IPS-20b (cell line): ENCODE results near the gene CACHD1.

Experiments used
- H3K27ac ChIP-seq: one replicate; pipeline ENCODE4 v1.5.1; 2013; ENCODE audit warnings: low read length
- H3K27me3 ChIP-seq: 2 replicates; pipeline ENCODE4 v1.6.1; 2013; ENCODE audit warnings: mild to moderate bottlenecking, low read length, inconsistent platforms; ENCODE audit not compliant: insufficient read depth
- H3K36me3 ChIP-seq: 2 replicates; pipeline ENCODE4 v1.6.1; 2013; ENCODE audit warnings: low read depth, mild to moderate bottlenecking, inconsistent platforms, low read length, moderate library complexity; ENCODE audit not compliant: insufficient read depth
- H3K4me1 ChIP-seq: 2 replicates; pipeline ENCODE4 v1.6.1; 2013; ENCODE audit warnings: mild to moderate bottlenecking, control low read depth, inconsistent platforms, low read length, moderate library complexity; ENCODE audit not compliant: insufficient read depth
- H3K4me3 ChIP-seq: 2 replicates; pipeline ENCODE4 v1.5.1; 2013; ENCODE audit warnings: mild to moderate bottlenecking, low read length, inconsistent platforms
- H3K9ac ChIP-seq: 2 replicates; pipeline ENCODE4 v1.6.1; 2013; ENCODE audit warnings: low read depth, mild to moderate bottlenecking, inconsistent platforms, low read length, moderate library complexity
- H3K9me3 ChIP-seq: 2 replicates; pipeline ENCODE4 v1.6.1; 2013; ENCODE audit warnings: mild to moderate bottlenecking, low read depth, low read length, inconsistent platforms; ENCODE audit not compliant: insufficient read depth

Gene CACHD1

DNA sequence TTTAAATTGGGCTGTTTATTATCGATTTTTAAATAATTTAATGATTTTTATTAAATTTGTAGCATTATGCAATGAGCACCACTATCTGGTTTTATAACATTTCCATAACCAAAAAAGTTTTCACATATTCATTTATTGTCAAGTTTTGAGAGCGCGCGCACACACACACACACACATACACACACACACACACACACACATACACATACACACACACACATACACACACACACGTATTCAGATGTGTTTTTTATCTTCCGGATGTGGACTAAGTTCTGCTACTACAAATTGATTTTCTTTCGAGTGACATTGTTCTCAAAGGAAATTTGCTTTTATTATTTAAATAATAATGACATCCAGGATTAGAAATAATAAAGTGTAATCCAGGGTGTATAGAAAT is 16.3 kb downstream of the CACHD1 start:
- no peak overlapping the region for H3K9ac ChIP-seq
- no peak overlapping the region for H3K27ac ChIP-seq
- H3K9me3 ChIP-seq = no peaks in the 10 kb centered on the region
- no peaks in the 10 kb centered on the region for H3K36me3 ChIP-seq
- no peak overlapping the region for H3K4me3 ChIP-seq
- H3K4me1 ChIP-seq = peaks cover 45% of the 10 kb centered on the region; the same call in 1 of the 2 replicates
- H3K27me3 ChIP-seq = no peaks in the 10 kb centered on the region

GRCh38 chr1:64487061-64487460 is 17.1 kb downstream of the CACHD1 start:
- Histone ChIP-seq H3K27ac (no peak overlapping the region), H3K36me3 (no peaks in the 10 kb centered on the region), H3K4me3 (no peak overlapping the region), H3K9ac (no peak overlapping the region), H3K9me3 (no peaks in the 10 kb centered on the region), H3K4me1 (peaks cover 45% of the 10 kb centered on the region; the same call in 1 of the 2 replicates), H3K27me3 (no peaks in the 10 kb centered on the region)

- H3K36me3 ChIP-seq = no peaks in the 10 kb centered on the region
- no peaks in the 10 kb centered on the region for H3K9me3 ChIP-seq
- no peak overlapping the region for H3K27ac ChIP-seq
- no peak overlapping the region for H3K9ac ChIP-seq
- no peak overlapping the region for H3K4me3 ChIP-seq
- no peaks in the 10 kb centered on the region for H3K27me3 ChIP-seq
- peaks cover 57% of the 10 kb centered on the region; the same call in 1 of the 2 replicates for H3K4me1 ChIP-seq
Measured at GRCh38 chr1:64488862-64489261, 18.9 kb downstream of the CACHD1 start.

DNA sequence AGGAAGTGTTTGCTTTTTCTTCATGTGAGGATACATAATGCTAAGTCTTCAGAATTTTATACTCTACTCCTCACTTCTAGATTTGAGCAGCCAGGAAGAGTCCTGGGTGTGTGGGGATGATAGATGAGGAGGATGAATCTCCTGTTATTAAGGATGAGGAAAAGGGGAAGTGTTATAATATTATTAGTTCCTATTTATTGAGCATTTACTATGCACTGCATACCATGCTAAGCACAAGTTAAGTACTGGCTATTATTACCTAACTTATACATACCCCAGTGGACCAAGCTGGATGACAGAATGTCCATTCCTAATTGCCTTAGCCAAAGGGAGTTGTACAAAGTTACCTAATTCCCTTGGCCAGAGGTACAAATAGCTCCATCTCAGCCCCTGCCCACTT is 19.8 kb downstream of the CACHD1 start:
- Histone ChIP-seq H3K36me3 (no peaks in the 10 kb centered on the region), H3K27ac (no peak overlapping the region), H3K9me3 (no peaks in the 10 kb centered on the region), H3K9ac (peak overlapping the region; percentile 7; the same call in 1 of the 2 replicates), H3K27me3 (no peaks in the 10 kb centered on the region), H3K4me1 (peaks cover 63% of the 10 kb centered on the region), H3K4me3 (no peak overlapping the region)

GRCh38 chr1:64490213-64490818 is 20.4 kb downstream of the CACHD1 start:
- Histone ChIP-seq H3K27ac (peak overlapping the region; percentile 2), H3K9ac (peak overlapping the region; percentile 28; the same call in 1 of the 2 replicates), H3K4me1 (peaks cover 69% of the 10 kb centered on the region), H3K36me3 (no peaks in the 10 kb centered on the region), H3K4me3 (no peak overlapping the region), H3K27me3 (no peaks in the 10 kb centered on the region), H3K9me3 (no peaks in the 10 kb centered on the region)

GRCh38 chr1:64492424-64492823 is 22.5 kb downstream of the CACHD1 start:
- no peaks in the 10 kb centered on the region for H3K27me3 ChIP-seq
- peaks cover 78% of the 10 kb centered on the region for H3K4me1 ChIP-seq

GRCh38 chr1:64493831-64494230 is 23.9 kb downstream of the CACHD1 start:
- H3K9ac ChIP-seq = peak overlapping the region; percentile 55; the same call in 1 of the 2 replicates
- H3K4me3 ChIP-seq = peak overlapping the region; percentile 56
- 0 out of 2 replicates have a peak, but pooled peaks cover 4% of the 10 kb centered on the region for H3K36me3 ChIP-seq
- H3K27me3 ChIP-seq = no peaks in the 10 kb centered on the region
- no peaks in the 10 kb centered on the region for H3K9me3 ChIP-seq
- no peak overlapping the region for H3K27ac ChIP-seq
- H3K4me1 ChIP-seq = peaks cover 75% of the 10 kb centered on the region

More at GRCh38 chr1:64492424-64492823, 22.5 kb downstream of the CACHD1 start:
- Histone ChIP-seq H3K4me3 (no peak overlapping the region), H3K36me3 (no peaks in the 10 kb centered on the region), H3K27ac (no peak overlapping the region), H3K9ac (no peak overlapping the region), H3K9me3 (no peaks in the 10 kb centered on the region)

GRCh38 chr1:64494659-64495058 is 24.7 kb downstream of the CACHD1 start:
- peaks cover 67% of the 10 kb centered on the region for H3K4me1 ChIP-seq
- 0 out of 2 replicates have a peak, but pooled peaks cover 7% of the 10 kb centered on the region for H3K36me3 ChIP-seq
- peak overlapping the region; percentile 56 for H3K4me3 ChIP-seq
- H3K9me3 ChIP-seq = no peaks in the 10 kb centered on the region
- H3K27ac ChIP-seq = peak overlapping the region; percentile 35
- peak overlapping the region; percentile 55 for H3K9ac ChIP-seq
- H3K27me3 ChIP-seq = no peaks in the 10 kb centered on the region

DNA sequence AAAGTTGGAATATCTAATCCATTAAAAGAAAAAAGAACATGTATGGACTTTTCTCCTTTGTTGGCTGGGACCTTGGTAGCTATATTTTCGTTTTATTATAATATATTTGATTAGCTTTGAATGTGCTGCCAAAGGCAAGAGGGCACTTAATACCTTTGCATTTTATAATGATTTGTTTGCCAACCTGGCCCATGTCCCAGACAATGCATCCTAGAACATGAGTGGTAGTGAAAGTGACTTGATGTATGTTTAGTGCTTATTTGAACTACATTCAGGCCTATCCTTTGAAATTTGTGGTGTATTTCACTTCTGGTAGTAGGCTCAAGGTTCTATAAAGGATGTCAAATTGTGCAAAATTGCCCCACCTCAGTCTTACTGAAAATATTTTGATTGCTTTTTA is 25.9 kb downstream of the CACHD1 start:
- Histone ChIP-seq H3K4me1 (peaks cover 56% of the 10 kb centered on the region), H3K27ac (no peak overlapping the region), H3K4me3 (0 out of 2 replicates have a peak overlapping the region, but pooled peaks have one; percentile 41), H3K36me3 (0 out of 2 replicates have a peak, but pooled peaks cover 7% of the 10 kb centered on the region), H3K27me3 (no peaks in the 10 kb centered on the region), H3K9me3 (no peaks in the 10 kb centered on the region), H3K9ac (no peak overlapping the region; the same call in 1 of the 2 replicates)

- H3K9ac ChIP-seq = peak overlapping the region; percentile 63; the same call in 1 of the 2 replicates
- no peaks in the 10 kb centered on the region for H3K9me3 ChIP-seq
- 0 out of 2 replicates have a peak, but pooled peaks cover 7% of the 10 kb centered on the region for H3K36me3 ChIP-seq
- peak overlapping the region; percentile 74 for H3K27ac ChIP-seq
- no peaks in the 10 kb centered on the region for H3K27me3 ChIP-seq
- peaks cover 56% of the 10 kb centered on the region for H3K4me1 ChIP-seq
- H3K4me3 ChIP-seq = peak overlapping the region; percentile 41; the same call in 1 of the 2 replicates
Measured at GRCh38 chr1:64496606-64497005, 26.7 kb downstream of the CACHD1 start.

DNA sequence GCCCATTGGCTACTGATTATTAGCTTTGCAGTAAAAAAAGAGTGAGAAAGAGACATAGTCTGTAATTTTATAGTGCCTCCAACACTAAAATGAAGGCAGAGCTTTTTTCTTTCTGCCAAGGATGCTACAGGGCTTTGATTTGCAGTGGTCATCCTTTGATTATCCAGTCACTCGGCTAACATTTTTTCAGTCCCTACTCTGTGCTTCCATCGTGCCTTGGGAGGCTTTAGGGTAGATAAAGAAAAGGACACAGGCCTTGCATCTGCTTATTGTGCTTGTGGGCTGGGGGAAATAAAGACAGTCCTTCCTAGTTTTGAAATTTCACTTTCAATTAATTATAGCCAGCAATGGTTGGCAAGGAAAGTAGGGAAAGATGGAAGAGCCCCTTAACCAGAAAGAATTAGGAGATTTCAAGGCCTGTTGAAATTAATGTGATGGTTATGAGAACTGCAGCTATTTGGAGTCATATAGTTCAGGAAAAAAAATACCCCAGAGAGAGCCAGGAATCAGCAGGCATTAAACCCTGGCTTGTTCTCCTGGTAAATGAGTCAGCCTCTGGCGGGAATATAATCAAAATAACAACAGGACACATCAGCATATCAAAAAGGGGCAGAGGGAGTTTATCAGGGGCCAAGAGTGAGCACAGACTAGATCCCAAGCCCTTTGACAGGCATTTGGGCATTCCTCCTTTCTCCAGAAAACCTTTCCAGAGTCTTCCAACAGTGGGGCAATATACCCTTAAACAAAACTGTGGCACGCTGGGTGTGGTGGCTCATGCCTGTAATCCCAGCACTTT is 27.4 kb downstream of the CACHD1 start:
- Histone ChIP-seq H3K4me1 (peaks cover 62% of the 10 kb centered on the region), H3K9ac (peak overlapping the region; percentile 63; the same call in 1 of the 2 replicates), H3K27ac (peak overlapping the region; percentile 74), H3K36me3 (0 out of 2 replicates have a peak, but pooled peaks cover 11% of the 10 kb centered on the region), H3K27me3 (no peaks in the 10 kb centered on the region), H3K4me3 (peak overlapping the region; percentile 41; the same call in 1 of the 2 replicates), H3K9me3 (no peaks in the 10 kb centered on the region)
